Astrocyte of the cerebellum (primary cell): ENCODE measurements around the gene KSR2.

Experiments
- DNase-seq: peaks from one replicate; pipeline ENCODE4 v3.0.0-alpha.2; 2011; ENCODE audit warnings: low read depth
- H3K4me3 ChIP-seq: 2 replicates; pipeline ENCODE4 v1.5.1; 2011; ENCODE audit warnings: mild to moderate bottlenecking, low read depth, low read length, moderate library complexity
- CTCF ChIP-seq: IDR thresholded peaks from 2 replicates; pipeline ENCODE4 v1.5.1; 2012; ENCODE audit warnings: low read length, low read depth, moderate library complexity, mild to moderate bottlenecking; ENCODE audit errors: missing control alignments
- in situ Hi-C: cut with HindIII; loops from 2 replicates; pipeline ENCODE4 v1.10.0; 2017; ENCODE audit warnings: low sequenced_read_pairs

Gene KSR2

GRCh38 chr12:117587631-117588287, 381.0 kb downstream of the KSR2 start:
- in situ Hi-C loops = no loop called here
- no peak for DNase-seq
- no peak overlapping the region for H3K4me3 ChIP-seq
- TF ChIP-seq CTCF = peak; percentile 89

DNA sequence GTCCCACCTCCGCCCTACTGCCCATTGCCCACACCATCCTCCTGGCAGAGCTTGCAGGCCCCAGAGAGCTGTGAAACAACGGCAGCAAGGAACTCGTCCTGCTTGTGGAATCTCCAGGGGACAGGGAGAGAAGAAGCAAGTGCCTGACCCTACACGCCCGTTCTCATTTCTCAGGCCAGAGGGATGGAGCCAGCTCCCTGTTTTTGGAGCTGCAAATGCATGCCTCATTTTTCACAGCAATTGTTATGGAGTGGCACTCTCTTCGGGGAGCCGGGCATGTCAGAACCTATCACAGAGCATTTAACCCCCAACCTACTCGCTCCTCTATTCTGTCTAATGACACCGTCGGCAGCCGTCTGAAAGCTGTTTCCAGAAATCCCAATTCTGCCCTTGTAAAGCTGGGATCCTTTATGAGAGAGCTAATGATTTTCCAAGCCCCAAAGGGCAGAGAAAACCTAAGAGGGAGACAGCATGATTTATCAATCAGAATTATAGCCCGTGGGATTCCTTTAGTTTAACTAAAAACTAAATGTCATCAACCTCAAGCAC, 385.0 kb downstream of the KSR2 start:
- in situ Hi-C loops = no loop called here
- no peak overlapping the region for H3K4me3 ChIP-seq
- DNase-seq = no peak
- TF ChIP-seq CTCF = no peak

GRCh38 chr12:117583092-117583491, 385.7 kb downstream of the KSR2 start:
- in situ Hi-C loops = no loop called here

DNA sequence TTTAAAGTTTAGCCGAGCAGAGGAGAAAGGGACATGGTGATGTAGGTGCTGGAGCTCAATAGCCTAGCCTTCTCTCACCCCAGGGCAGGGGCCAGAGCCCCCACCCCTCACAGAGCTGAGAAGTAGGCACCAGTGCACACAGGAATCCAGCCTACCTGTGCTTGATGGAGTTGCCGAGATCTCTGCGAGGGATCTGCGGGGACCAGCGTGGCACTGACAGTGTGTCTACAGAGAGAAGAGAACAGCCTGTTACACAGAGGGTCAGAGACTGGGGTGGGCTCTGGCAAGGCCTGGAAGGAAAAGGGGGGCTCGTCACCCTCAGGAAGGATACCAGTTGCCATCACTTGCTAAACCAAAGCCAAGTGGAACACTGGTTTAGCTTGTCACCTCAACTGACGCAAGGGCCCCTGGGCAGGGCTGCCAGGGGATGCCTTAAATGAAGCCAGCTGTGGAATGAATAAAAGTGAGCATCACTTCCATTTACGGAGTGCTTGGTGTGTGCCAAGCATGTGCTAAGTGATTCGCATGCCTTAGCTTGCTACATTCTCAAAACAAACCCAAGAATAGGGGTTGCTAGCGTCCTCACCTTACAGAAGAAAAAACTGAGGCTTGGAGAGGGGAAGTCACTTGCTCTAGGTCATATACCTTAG, 386.5 kb downstream of the KSR2 start:
- no peak overlapping the region for H3K4me3 ChIP-seq
- in situ Hi-C loops = no loop called here
- no peak for TF ChIP-seq CTCF
- no peak for DNase-seq

More at GRCh38 chr12:117583092-117583491, 385.7 kb downstream of the KSR2 start:
- no peak for DNase-seq
- no peak overlapping the region for H3K4me3 ChIP-seq
- no peak for TF ChIP-seq CTCF

DNA sequence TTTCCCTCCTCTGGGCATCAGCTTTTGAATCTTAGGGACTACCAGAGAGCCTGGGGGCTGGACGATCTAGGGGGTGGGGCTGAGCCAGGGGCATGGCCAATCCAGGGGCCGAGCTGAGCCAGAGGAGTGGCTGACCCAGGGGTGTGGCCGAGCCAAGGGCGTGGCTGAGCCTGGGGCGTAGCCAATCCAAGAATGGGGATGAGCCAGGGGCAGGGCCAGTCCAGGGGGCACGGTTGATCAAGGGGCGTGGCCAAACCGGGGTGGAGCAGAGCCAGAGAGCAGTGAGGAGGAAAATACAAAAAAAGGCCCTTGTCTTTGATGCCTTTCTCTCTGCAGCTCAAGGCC, 388.1 kb downstream of the KSR2 start:
- H3K4me3 ChIP-seq = no peak overlapping the region
- no peak for DNase-seq
- no peak for TF ChIP-seq CTCF
- in situ Hi-C loops = no loop called here

GRCh38 chr12:117580015-117580717, 388.6 kb downstream of the KSR2 start:
- TF ChIP-seq CTCF = no peak
- in situ Hi-C loops = no loop called here
- DNase-seq = no peak
- no peak overlapping the region for H3K4me3 ChIP-seq
